Keratinocyte (primary cell): ENCODE results near the gene DCDC2. TPM values are rescaled to one million over a fixed set of nuclear protein-coding genes. Genes with fewer than 3 reads are reported as not detected.

Experiments used
- DNase-seq: peaks from one replicate; pipeline ENCODE4 v3.0.0-alpha.2; 2011; ENCODE audit warnings: low read depth, missing footprints, low spot score
- FAIRE-seq: peaks from 2 replicates; lab custom pipeline; 2011; peaks lifted over from hg19 to GRCh38; lab: Jason Lieb, UNC
- H2AFZ ChIP-seq: 2 replicates; pipeline ENCODE4 v1.6.0; 2012; ENCODE audit warnings: low read length, control low read depth, inconsistent platforms; ENCODE audit not compliant: control insufficient read depth
- H3K27ac ChIP-seq: 2 replicates; pipeline ENCODE4 v1.5.1; 2011; ENCODE audit warnings: low read length; ENCODE audit not compliant: control insufficient read depth, insufficient read depth
- H3K27me3 ChIP-seq: 3 replicates; pipeline ENCODE4 v1.6.0; 2011; ENCODE audit warnings: low read length; ENCODE audit not compliant: control insufficient read depth, insufficient read depth; ENCODE audit errors: extremely low read depth
- H3K36me3 ChIP-seq, 2 experiments: 2 replicates in 1 of 2; 3 replicates in 1 of 2; pipeline ENCODE4 v1.5.1; 2011; ENCODE audit warnings: low read length in 2 of 2, mild to moderate bottlenecking in 1 of 2; ENCODE audit not compliant: control insufficient read depth in 2 of 2, insufficient read depth in 2 of 2; ENCODE audit errors: extremely low read depth in 1 of 2
- H3K4me1 ChIP-seq: 3 replicates; pipeline ENCODE4 v1.5.1; 2011; ENCODE audit warnings: low read length; ENCODE audit not compliant: control insufficient read depth, insufficient read depth; ENCODE audit errors: extremely low read depth
- H3K4me2 ChIP-seq: 3 replicates; pipeline ENCODE4 v1.6.0; 2011; ENCODE audit warnings: low read depth, low read length; ENCODE audit not compliant: control insufficient read depth, insufficient read depth; ENCODE audit errors: extremely low read depth
- H3K4me3 ChIP-seq, 3 experiments: fragments of 200-600 bp in 1 of 3; sonication (generic) in 1 of 3; 2 replicates in 2 of 3; 3 replicates in 1 of 3; pipeline ENCODE4 v1.5.1; 2011 to 2016; ENCODE audit warnings: low read length in 3 of 3, mild to moderate bottlenecking in 3 of 3, control low read depth in 2 of 3, inconsistent platforms in 1 of 3, low read depth in 1 of 3, mixed read lengths in 1 of 3, mixed run types in 1 of 3, moderate library complexity in 1 of 3; ENCODE audit not compliant: control insufficient read depth in 2 of 3, insufficient read depth in 2 of 3; ENCODE audit errors: extremely low read depth in 1 of 3
- H3K79me2 ChIP-seq: 2 replicates; pipeline ENCODE4 v1.6.0; 2012; ENCODE audit warnings: low read length; ENCODE audit not compliant: control insufficient read depth, insufficient read depth
- H3K9ac ChIP-seq: 3 replicates; pipeline ENCODE4 v1.6.0; 2011; ENCODE audit warnings: low read length; ENCODE audit not compliant: control insufficient read depth, insufficient read depth; ENCODE audit errors: extremely low read depth
- H3K9me1 ChIP-seq: 3 replicates; pipeline ENCODE4 v1.6.0; 2011; ENCODE audit warnings: low read length; ENCODE audit not compliant: control insufficient read depth, insufficient read depth; ENCODE audit errors: extremely low read depth
- H3K9me3 ChIP-seq: 2 replicates; pipeline ENCODE4 v1.5.1; 2012; ENCODE audit warnings: low read depth, low read length; ENCODE audit not compliant: control insufficient read depth
- H4K20me1 ChIP-seq: 3 replicates; pipeline ENCODE4 v1.6.0; 2011; ENCODE audit warnings: low read length; ENCODE audit not compliant: control insufficient read depth, insufficient read depth; ENCODE audit errors: extremely low read depth
- EZH2 ChIP-seq: IDR thresholded peaks from one replicate; pipeline ENCODE4 v1.6.1; 2012; ENCODE audit warnings: inconsistent platforms, mild to moderate bottlenecking, low read length, moderate library complexity
- dilution Hi-C: fragments of 300-500 bp; cut with MboI; formaldehyde crosslinking; loops from one replicate; pipeline ENCODE4 v1.7.0; 2020; ENCODE audit warnings: low sequenced_read_pairs; ENCODE audit not compliant: extremely low pct_ligation_motif_present
- polyA plus RNA-seq, 5 experiments: library from polyadenylated mRNA; depleted of rRNA in 3 of 5; stranded (reverse) in 3 of 5; stranded (forward) in 1 of 5; unstranded in 1 of 5; fragments of >200 nt; gene quantifications; 1 replicate in 1 of 5; 2 replicates in 3 of 5; 3 replicates in 1 of 5; pipeline versions ENCODE4 v1.2.1 to v1.2.3, GENCODE V29; 2011 to 2012; ENCODE audit warnings: missing spikeins in 2 of 5, low read depth in 1 of 5, low replicate concordance in 1 of 5
- TF ChIP-seq, protein P1 (sequence below), 3 experiments: IDR thresholded peaks in 1 of 3; conservative IDR thresholded peaks in 1 of 3; optimal IDR thresholded peaks in 1 of 3; 2 replicates in 2 of 3; 3 replicates in 1 of 3; pipeline versions ENCODE3 to v1.5.1; 2011; ENCODE audit warnings: low read length in 3 of 3, mild to moderate bottlenecking in 3 of 3, moderate library complexity in 2 of 3, control low read depth in 1 of 3, inconsistent platforms in 1 of 3; ENCODE audit not compliant: insufficient read depth in 2 of 3; ENCODE audit errors: extremely low read depth in 1 of 3

DCDC2 gene
- polyA plus RNA-seq, 1 donor (not counting 4 experiments of a cell fraction or from before 2014, with no cell fraction given): 0.10 TPM

DNA sequence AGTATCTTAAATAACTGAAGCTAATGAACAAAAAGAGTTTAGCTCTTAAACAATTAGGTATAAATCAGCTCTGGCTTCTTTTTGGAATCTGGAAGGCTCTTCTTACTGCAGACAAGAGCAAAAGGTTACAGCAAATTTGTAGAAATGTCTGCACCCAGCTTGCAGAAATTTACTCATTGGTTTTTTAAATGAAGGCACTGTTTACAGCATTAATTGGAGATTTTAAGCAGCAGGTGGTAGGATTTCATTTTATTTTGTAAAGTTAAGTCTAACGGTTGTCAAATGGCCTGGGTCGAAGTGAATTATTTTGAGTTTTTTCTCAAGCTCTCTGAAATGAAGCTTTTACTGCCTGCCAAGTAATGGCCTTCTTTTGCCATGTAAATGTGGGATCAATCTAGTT lies 129.7 kb downstream of the DCDC2 start:
- H3K4me1 ChIP-seq: no peaks in the 10 kb centered on the region
- TF ChIP-seq, protein P1, sequence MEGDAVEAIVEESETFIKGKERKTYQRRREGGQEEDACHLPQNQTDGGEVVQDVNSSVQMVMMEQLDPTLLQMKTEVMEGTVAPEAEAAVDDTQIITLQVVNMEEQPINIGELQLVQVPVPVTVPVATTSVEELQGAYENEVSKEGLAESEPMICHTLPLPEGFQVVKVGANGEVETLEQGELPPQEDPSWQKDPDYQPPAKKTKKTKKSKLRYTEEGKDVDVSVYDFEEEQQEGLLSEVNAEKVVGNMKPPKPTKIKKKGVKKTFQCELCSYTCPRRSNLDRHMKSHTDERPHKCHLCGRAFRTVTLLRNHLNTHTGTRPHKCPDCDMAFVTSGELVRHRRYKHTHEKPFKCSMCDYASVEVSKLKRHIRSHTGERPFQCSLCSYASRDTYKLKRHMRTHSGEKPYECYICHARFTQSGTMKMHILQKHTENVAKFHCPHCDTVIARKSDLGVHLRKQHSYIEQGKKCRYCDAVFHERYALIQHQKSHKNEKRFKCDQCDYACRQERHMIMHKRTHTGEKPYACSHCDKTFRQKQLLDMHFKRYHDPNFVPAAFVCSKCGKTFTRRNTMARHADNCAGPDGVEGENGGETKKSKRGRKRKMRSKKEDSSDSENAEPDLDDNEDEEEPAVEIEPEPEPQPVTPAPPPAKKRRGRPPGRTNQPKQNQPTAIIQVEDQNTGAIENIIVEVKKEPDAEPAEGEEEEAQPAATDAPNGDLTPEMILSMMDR (optimal IDR thresholded peaks at IDR 0.05 in 1 of 3, IDR thresholded peaks at IDR 0.05 in 1 of 3, conservative IDR thresholded peaks at IDR 0.05 in 1 of 3; ENCODE audit: extremely low read depth in 1 of 3, insufficient read depth in 2 of 3, low read length in 3 of 3): no peak
- TF ChIP-seq EZH2: no peak
- no peaks in the 10 kb centered on the region for H3K27me3 ChIP-seq
- DNase-seq (no peak), FAIRE-seq (no peak)
- no peaks in the 10 kb centered on the region for H3K79me2 ChIP-seq
- H3K4me3 ChIP-seq: no peak overlapping the region
- H3K27ac ChIP-seq: no peak overlapping the region
- H3K9me3 ChIP-seq: no peaks in the 10 kb centered on the region
- no peaks in the 10 kb centered on the region for H4K20me1 ChIP-seq
- H2AFZ ChIP-seq: no peak overlapping the region
- H3K9ac ChIP-seq: no peak overlapping the region
- no peaks in the 10 kb centered on the region for H3K9me1 ChIP-seq
- H3K4me2 ChIP-seq: no peak overlapping the region
- dilution Hi-C loops: no loop called here
- H3K36me3 ChIP-seq: no peaks in the 10 kb centered on the region

DNA sequence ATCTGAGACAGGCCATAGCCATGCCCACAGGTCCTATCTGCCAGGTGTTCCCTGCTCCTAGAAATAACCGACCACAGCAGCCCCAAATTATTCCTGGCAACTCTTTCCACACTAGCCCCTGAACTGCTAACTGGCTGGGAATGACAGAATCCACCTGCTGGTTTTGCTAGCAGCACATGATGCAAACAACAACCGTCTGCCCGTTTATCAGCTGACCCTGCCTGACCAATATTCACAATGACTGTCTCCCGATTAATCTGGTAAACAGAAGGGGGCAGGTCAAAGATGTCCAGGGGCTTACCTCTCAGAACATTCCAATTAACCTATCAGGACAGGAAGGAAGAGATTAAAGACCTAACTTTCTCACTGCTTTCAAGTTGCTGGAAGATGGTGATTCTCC lies 130.3 kb downstream of the DCDC2 start:
- dilution Hi-C loops: no loop called here
- Histone ChIP-seq H3K27me3 (no peaks in the 10 kb centered on the region), H3K9me3 (no peaks in the 10 kb centered on the region), H3K4me3 (no peak overlapping the region), H3K4me2 (no peak overlapping the region), H3K9ac (no peak overlapping the region), H4K20me1 (no peaks in the 10 kb centered on the region), H3K36me3 (no peaks in the 10 kb centered on the region), H2AFZ (no peak overlapping the region), H3K27ac (no peak overlapping the region), H3K79me2 (no peaks in the 10 kb centered on the region), H3K9me1 (no peaks in the 10 kb centered on the region), H3K4me1 (no peaks in the 10 kb centered on the region)
- DNase-seq (no peak), FAIRE-seq (no peak)
- TF ChIP-seq, protein P1 (optimal IDR thresholded peaks at IDR 0.05 in 1 of 3, IDR thresholded peaks at IDR 0.05 in 1 of 3, conservative IDR thresholded peaks at IDR 0.05 in 1 of 3; ENCODE audit: extremely low read depth in 1 of 3, insufficient read depth in 2 of 3, low read length in 3 of 3): no peak
